HG03457 (cell line): ENCODE data around the gene CORT.
A peak's percentile ranks its signal among the peaks of the same experiment; 100 is the strongest.
"Not testable (repeated sequence)": the region's sequence is repeated elsewhere in the genome, so short reads cannot be mapped to it uniquely, and the experiment has no call there.

Experiments used
- ATAC-seq: cut with Tn5 transposase; IDR thresholded peaks from one replicate; pipeline ENCODE4 v1.9.1; 2021; ENCODE audit warnings: moderate number of reproducible peaks; ENCODE audit not compliant: unreplicated experiment

CORT gene

DNA sequence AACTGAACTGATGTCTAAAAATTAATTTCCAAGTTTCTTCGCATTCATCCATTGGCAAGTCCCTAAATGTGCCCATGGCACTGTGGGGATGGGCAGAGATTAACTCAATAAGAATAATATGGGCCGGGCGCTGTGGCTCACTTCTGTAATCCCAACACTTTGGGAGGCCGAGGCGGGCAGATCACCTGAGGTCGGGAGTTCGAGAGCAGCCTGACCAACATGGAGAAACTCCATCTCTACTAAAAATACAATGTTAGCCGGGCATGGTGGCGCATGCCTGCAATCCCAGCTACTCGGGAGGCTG lies 24.4 kb downstream of the CORT start:
- not testable (repeated sequence) for ATAC-seq

DNA sequence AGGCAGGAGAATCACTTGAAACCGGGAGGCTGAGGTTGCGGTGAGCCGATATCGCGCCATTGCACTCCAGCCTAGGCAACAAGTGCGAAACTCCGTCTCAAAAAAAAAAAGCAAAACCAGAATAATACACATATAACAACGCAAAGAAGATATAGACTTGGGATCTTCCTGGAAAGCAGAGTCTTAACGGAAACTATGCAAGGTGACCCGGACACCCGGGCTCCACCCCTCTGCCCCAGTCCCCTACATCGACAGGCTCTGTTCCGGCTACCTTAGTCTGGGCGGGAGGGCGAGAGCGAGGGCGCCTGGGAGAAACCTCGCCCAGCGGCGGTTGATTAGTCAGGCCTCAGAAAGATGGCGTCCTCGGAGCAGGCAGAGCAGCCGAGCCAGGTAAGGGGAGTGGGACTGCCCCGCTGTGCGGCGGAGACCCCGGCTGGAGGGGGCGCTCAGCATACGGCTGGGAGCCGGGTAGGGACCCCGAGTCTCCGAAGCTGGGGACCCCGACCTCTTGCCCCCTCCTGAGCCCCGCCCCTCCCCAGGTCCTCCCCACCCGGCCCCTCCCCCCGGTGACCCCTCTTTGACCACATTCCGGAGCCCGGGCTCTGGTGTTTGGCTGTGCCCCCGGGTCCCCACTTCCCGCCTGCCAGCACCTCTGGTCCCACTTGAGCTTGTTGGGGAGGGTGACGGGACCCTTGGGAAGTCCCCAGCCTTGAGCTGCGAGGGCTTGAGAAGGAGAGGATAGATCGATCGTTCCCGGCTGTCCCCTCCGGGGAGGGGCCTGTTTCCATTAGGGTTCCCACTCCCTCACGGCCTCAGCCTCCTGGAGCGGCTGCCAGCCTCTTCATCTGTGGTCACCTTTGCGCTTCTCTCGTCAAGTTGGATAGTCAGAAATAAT lies 25.0 kb downstream of the CORT start, which contains the start of gene PEX14:
TSS of gene PEX14 (plus strand) at position 338 of the 895 bp plus-strand sequence. CDS start at position 355, 17 bp downstream.
- no peak for ATAC-seq

DNA sequence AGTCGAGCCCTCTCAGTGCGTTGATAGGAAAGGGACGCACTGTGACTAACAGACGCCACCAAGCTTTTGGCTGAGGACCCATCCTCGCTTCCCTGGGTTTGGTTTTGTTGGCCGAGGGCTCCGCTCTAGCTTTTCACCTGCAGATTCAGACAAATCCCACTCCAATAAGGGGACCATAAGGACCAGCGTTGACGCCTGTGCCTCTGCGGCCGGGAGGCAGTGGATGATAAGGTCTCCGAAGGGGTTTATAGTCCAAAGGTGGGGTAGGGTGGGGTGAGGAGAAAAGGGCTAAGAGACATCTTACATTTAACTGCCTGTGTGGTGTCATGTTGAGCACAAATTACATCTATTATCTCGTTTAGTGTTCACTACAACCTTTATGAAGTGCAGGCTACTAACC lies 25.7 kb downstream of the CORT start:
- no peak for ATAC-seq

GRCh38 chr1:10479296-10479695 lies 29.5 kb downstream of the CORT start:
- no peak for ATAC-seq

DNA sequence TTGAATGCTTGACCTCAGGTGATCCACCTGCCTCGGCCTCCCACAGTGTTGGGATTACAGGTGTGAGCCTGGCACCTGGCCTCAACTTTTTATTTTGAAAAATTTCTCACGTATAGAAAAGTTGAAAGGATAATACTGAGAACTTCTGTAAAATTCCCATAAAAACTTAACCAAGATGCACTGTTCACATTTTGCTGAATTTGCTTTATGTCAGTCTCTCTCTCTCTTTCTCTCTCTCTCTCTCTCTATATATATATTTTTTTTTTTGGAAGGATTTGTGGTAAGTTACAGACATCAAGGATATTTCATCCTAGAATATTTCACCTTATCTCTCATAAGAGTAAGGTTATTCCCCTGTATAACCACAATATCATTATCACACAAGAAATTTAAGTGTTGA lies 30.8 kb downstream of the CORT start:
- ATAC-seq, result no peak

DNA sequence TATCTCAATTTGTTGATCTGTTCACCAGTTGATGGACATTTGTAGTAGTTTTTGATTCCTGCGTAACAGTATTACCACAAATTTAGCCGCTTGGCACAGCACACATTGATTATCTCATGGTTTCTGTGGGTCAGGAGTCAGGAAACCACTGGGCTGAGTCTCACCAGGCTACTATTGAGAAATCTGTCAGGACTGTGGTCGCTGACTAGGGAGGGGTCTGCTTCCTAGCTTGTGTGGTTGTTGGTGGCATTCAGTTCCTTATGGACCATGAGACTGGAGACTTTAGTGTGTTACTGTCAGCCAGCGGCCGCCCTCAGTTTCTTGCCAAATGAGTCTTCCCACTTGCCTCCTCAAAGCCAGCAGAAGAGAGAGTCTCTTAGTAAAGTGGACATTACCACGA lies 34.7 kb downstream of the CORT start:
- no peak for ATAC-seq

GRCh38 chr1:10489291-10490055 lies 39.6 kb downstream of the CORT start:
- ATAC-seq, result no peak

DNA sequence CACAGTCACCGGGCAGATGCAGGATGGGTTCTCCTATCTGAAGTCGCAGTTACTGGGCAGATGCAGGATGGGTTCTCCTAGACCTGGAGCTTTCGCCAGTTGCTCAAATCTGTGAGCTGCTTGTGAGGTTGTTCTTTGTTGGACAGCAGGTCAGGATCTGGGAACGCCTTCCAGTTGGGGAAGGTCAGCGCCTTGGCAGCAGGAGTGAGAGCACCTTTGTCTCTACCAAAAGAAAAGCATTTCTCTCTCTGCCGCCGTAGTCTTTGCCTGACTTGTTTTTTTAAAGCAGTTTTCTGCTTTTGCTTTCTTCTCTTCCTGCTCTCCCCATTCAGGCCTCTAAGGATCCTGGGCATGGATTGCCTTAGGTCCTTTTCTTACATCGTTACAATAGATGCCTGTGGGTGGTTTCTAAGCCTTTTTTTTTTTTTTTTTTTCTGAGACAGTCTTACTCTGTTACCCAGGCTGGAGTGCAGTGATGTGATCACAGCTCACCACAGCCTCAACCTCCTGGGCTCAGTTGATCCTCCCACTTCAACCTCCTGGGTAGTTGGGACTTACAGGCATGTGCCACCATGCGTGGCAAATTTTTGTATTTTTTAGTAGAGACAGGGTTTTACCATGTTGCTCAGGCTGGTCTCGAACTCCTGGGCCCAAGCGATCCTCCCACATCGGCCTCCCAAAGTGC lies 40.6 kb downstream of the CORT start:
- no peak for ATAC-seq

- ATAC-seq, result no peak
Observed at GRCh38 chr1:10494418-10494753, 44.6 kb downstream of the CORT start.

GRCh38 chr1:10494754-10495474 lies 45.1 kb downstream of the CORT start:
- ATAC-seq, result peak; percentile 46

DNA sequence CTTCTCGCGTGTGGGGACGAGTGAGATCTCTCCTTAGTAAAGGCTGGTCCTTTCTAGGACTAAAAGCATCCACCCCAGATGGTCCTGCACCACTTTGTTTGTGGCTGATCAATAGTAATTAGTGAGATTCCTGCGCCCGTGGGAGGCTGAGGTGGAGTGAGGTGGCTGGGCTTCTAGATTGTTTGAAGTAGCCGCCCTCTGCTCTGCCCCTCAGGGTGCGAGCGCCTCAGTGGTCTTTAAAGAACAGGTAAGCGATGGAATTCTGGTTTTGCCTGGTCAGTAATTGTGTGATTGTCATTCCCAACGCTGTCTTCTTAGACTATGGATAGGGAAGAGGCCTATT lies 45.6 kb downstream of the CORT start:
- no peak for ATAC-seq

DNA sequence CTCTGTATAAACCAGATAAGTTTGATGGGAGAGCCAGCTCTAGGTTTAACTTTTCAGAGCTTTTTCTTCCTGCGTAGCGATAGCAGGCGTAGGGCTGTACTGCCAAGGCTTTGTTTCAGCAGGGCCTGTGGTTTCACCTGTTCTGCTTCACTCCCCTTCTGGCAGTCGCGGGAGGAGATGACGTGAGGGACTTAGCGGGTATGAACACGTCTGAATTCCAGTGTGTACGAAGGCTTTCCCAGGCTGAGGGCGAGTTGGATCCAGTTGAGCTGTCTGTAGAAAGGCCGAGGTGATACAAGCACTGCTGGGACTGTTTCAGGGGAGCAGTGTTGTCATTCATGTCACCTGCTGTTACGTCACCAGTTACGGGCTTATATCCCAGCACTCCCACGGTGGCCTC lies 46.1 kb downstream of the CORT start:
- no peak for ATAC-seq

- no peak for ATAC-seq
Observed at GRCh38 chr1:10497109-10497508, 47.3 kb downstream of the CORT start.

- ATAC-seq, result no peak
Observed at GRCh38 chr1:10498231-10498630, 48.4 kb downstream of the CORT start.
